Natural killer cell (primary cell): ENCODE results near the gene HSPB6. TPM values are rescaled to one million over a fixed set of nuclear protein-coding genes. Genes with fewer than 3 reads are reported as not detected.

ENCODE experiments used
- ATAC-seq, 3 donors: fragments of 150-1000 bp in 2 of 3; fragments of 200-7000 bp in 1 of 3; cut with Tn5 transposase; 1 replicate in 1 of 3; 2 replicates in 2 of 3; pipeline ENCODE4 v1.10.0; 2021; ENCODE audit warnings: mild to moderate bottlenecking in 2 of 3, moderate library complexity in 2 of 3
- DNase-seq, 2 donors: peaks; one replicate each; pipeline versions ENCODE4 v3.0.0 to v3.0.0-alpha.2; 2013 to 2021; ENCODE audit warnings: mixed read lengths in 1 of 2
- H3K27ac ChIP-seq: one replicate; pipeline ENCODE4 v1.5.1; 2013; ENCODE audit warnings: mild to moderate bottlenecking, low read length
- H3K27me3 ChIP-seq: one replicate; pipeline ENCODE4 v1.6.1; 2013; ENCODE audit warnings: low read length; ENCODE audit not compliant: control insufficient read depth, insufficient read depth
- H3K36me3 ChIP-seq: one replicate; pipeline ENCODE4 v1.6.1; 2013; ENCODE audit warnings: low read length; ENCODE audit not compliant: control insufficient read depth, insufficient read depth
- H3K4me1 ChIP-seq: one replicate; pipeline ENCODE4 v1.6.1; 2013; ENCODE audit warnings: low read length; ENCODE audit not compliant: control insufficient read depth, insufficient read depth
- H3K4me3 ChIP-seq: one replicate; pipeline ENCODE4 v1.5.1; 2013; ENCODE audit warnings: low read length
- H3K9me3 ChIP-seq: one replicate; pipeline ENCODE4 v1.6.1; 2013; ENCODE audit warnings: low read length; ENCODE audit not compliant: control insufficient read depth, insufficient read depth
- H3K27ac Mint-ChIP-seq, 2 donors: one replicate each; pipeline ENCODE4 v1.8.0; 2022; ENCODE audit warnings: mild to moderate bottlenecking in 2 of 2, mixed read lengths in 2 of 2, moderate library complexity in 1 of 2
- H3K27me3 Mint-ChIP-seq, 2 donors: one replicate each; pipeline ENCODE4 v1.8.0; 2022; ENCODE audit warnings: low read depth in 2 of 2, mixed read lengths in 2 of 2
- H3K36me3 Mint-ChIP-seq: one replicate; pipeline ENCODE4 v1.8.0; 2022; ENCODE audit warnings: mixed read lengths
- H3K4me1 Mint-ChIP-seq, 2 donors: one replicate each; pipeline ENCODE4 v1.8.0; 2022; ENCODE audit warnings: mixed read lengths in 2 of 2
- H3K4me3 Mint-ChIP-seq: one replicate; pipeline ENCODE4 v1.8.0; 2022; ENCODE audit warnings: mild to moderate bottlenecking, moderate library complexity, mixed read lengths
- H3K9me3 Mint-ChIP-seq, 2 donors: one replicate each; pipeline ENCODE4 v1.8.0; 2022; ENCODE audit warnings: mixed read lengths in 2 of 2
- WGBS: methylation state at CpG from one replicate; pipeline ENCODE4 v1.1.7; 2013; ENCODE audit warnings: missing lambda C conversion rate; ENCODE audit not compliant: insufficient coverage; 5-methylcytosine and 5-hydroxymethylcytosine counted together
- intact Hi-C: fragments of 100-400 bp; cut with micrococcal nuclease; formaldehyde crosslinking; loops from one replicate; pipeline ENCODE4 v1.14.2; 2022
- total RNA-seq, 4 donors: library from RNA; stranded (reverse); fragments of 120-200 nt in 1 of 4; gene quantifications; one replicate each; pipeline versions ENCODE4 v1.2.3 to v1.2.4, GENCODE V29; 2013 to 2022
- TF ChIP-seq, protein P1 (sequence below): fragments of 200-600 bp; IDR thresholded peaks from one replicate; pipeline ENCODE4 v1.8.0; 2022; ENCODE audit warnings: antibody characterized with exemption

The HSPB6 gene
- total RNA-seq, 3 donors from 2014 or later (not counting 1 experiment from before 2014, with no cell fraction given) = not detected

DNA sequence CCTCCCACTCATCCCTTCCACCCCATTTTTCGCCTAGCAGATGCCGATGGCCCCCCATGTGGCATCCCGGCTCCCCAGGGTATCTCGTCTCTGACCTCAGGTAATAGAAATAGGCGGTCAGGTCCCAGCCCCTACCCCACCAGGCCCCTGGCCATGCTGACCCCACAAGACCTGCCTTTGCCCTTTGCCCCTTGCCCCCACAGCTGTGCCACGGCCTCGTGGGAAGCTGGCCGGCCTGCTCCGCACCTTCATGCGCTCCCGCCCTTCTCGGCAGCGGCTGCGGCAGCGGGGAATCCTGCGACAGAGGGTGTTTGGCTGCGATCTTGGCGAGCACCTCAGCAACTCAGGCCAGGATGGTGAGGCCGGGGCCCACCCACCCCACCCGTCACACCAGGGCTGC, 23.9 kb upstream of the HSPB6 start:
- H3K9me3 ChIP-seq = no peaks in the 10 kb centered on the region
- H3K4me1 ChIP-seq = peaks cover 8% of the 10 kb centered on the region
- Mint-ChIP-seq H3K36me3 (no peaks in the 10 kb centered on the region), H3K27ac (no peak overlapping the region), H3K4me1 (peaks cover 15 to 26% of the 10 kb centered on the region in 2 donors), H3K27me3 (no peaks in the 10 kb centered on the region), H3K9me3 (no peaks in the 10 kb centered on the region), H3K4me3 (no peak overlapping the region)
- 96% methylated on average over 20 of the region's 20 CpGs for WGBS
- no peak overlapping the region for H3K27ac ChIP-seq
- DNase-seq (no peak), ATAC-seq (no peak)
- peaks cover 5% of the 10 kb centered on the region for H3K36me3 ChIP-seq
- TF ChIP-seq, protein P1, sequence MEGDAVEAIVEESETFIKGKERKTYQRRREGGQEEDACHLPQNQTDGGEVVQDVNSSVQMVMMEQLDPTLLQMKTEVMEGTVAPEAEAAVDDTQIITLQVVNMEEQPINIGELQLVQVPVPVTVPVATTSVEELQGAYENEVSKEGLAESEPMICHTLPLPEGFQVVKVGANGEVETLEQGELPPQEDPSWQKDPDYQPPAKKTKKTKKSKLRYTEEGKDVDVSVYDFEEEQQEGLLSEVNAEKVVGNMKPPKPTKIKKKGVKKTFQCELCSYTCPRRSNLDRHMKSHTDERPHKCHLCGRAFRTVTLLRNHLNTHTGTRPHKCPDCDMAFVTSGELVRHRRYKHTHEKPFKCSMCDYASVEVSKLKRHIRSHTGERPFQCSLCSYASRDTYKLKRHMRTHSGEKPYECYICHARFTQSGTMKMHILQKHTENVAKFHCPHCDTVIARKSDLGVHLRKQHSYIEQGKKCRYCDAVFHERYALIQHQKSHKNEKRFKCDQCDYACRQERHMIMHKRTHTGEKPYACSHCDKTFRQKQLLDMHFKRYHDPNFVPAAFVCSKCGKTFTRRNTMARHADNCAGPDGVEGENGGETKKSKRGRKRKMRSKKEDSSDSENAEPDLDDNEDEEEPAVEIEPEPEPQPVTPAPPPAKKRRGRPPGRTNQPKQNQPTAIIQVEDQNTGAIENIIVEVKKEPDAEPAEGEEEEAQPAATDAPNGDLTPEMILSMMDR = no peak
- no peak overlapping the region for H3K4me3 ChIP-seq
- intact Hi-C loops = no loop called here
- H3K27me3 ChIP-seq = no peaks in the 10 kb centered on the region

DNA sequence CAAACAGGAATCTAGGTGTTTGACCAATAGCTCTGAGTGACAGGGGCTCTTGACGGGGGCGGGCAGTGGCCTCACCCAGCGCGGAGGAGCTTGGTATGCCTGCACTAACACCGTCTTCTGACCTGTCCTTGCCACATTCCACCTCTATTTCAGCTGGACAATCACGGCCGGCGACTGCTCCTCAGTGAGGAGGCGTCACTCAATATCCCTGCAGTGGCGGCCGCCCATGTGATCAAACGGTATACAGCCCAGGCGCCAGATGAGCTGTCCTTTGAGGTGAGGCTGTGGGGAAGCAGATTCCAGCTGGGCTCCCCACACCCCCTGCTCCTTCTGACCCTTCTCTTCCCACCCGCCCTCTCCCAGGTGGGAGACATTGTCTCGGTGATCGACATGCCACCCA, 23.2 kb upstream of the HSPB6 start:
- Mint-ChIP-seq H3K9me3 (no peaks in the 10 kb centered on the region), H3K4me1 (peaks cover 16 to 28% of the 10 kb centered on the region in 2 donors), H3K36me3 (no peaks in the 10 kb centered on the region), H3K27ac (no peak overlapping the region), H3K27me3 (no peaks in the 10 kb centered on the region), H3K4me3 (no peak overlapping the region)
- Histone ChIP-seq H3K27ac (no peak overlapping the region), H3K4me1 (peaks cover 11% of the 10 kb centered on the region), H3K36me3 (peaks cover 5% of the 10 kb centered on the region), H3K4me3 (no peak overlapping the region), H3K9me3 (no peaks in the 10 kb centered on the region), H3K27me3 (no peaks in the 10 kb centered on the region)
- ATAC-seq = no peak
- TF ChIP-seq, protein P1 = no peak
- no peak for DNase-seq
- 98% methylated on average over 16 of the region's 16 CpGs for WGBS
- intact Hi-C loops = no loop called here

DNA sequence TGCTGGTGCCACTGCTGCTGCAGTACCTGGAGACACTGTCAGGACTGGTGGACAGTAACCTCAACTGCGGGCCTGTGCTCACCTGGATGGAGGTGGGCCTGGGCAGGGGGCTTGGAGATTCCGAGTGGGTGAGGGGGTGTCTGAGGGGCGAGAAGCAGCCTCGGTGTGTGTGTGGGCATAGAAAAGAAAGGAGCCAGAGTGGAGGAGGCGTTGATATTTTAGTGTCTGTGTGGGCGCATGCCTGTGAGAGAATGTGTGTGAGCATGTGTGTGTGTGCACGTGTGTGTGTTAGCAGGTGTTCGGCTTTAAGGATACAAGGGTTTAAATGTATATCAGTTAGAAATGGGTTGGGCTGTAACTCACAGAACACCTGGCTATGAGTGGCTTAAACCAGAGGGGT, 22.2 kb upstream of the HSPB6 start:
- H3K9me3 Mint-ChIP-seq = no peaks in the 10 kb centered on the region
- H3K27me3 ChIP-seq = no peaks in the 10 kb centered on the region
- no peak for DNase-seq
- no peak for ATAC-seq
- H3K4me1 Mint-ChIP-seq = peaks cover 26 to 37% of the 10 kb centered on the region in 2 donors
- no peak overlapping the region for H3K4me3 ChIP-seq
- no peaks in the 10 kb centered on the region for H3K27me3 Mint-ChIP-seq
- H3K9me3 ChIP-seq = no peaks in the 10 kb centered on the region
- no peak overlapping the region for H3K27ac ChIP-seq
- WGBS = 93% methylated on average over 8 of the region's 8 CpGs
- H3K36me3 ChIP-seq = peaks cover 5% of the 10 kb centered on the region
- intact Hi-C loops = no loop called here
- TF ChIP-seq, protein P1 = no peak
- no peaks in the 10 kb centered on the region for H3K36me3 Mint-ChIP-seq
- H3K4me1 ChIP-seq = peaks cover 16% of the 10 kb centered on the region
- no peak overlapping the region for H3K27ac Mint-ChIP-seq
- H3K4me3 Mint-ChIP-seq = no peak overlapping the region

DNA sequence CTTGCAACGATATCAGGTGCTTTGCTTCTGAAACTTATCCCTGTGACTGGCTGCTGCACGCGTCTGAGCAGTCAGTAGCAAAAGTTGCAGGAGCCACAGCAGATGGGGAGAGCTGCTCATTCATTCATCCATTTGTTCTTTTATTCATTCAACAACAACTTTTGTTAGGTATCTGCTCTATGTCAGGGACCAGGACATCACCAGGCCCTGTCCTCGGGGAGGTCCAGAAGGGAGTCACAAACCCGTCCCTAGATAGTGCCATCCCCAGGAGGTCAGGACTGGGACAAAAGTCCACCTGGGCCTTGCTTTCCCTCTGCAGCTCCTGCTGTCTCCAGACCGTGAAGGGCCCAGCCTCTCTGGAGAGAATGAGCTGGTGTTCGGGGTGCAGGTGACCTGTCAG, 21.1 kb upstream of the HSPB6 start:
- Histone ChIP-seq H3K27ac (no peak overlapping the region), H3K9me3 (no peaks in the 10 kb centered on the region), H3K4me1 (peaks cover 16% of the 10 kb centered on the region), H3K27me3 (no peaks in the 10 kb centered on the region), H3K36me3 (peaks cover 5% of the 10 kb centered on the region), H3K4me3 (no peak overlapping the region)
- 80% methylated on average over 7 of the region's 7 CpGs for WGBS
- DNase-seq = no peak
- no peaks in the 10 kb centered on the region for H3K36me3 Mint-ChIP-seq
- TF ChIP-seq, protein P1 = no peak
- no peak for ATAC-seq
- intact Hi-C loops = no loop called here
- H3K4me1 Mint-ChIP-seq = peaks cover 20 to 28% of the 10 kb centered on the region in 2 donors
- H3K9me3 Mint-ChIP-seq = no peaks in the 10 kb centered on the region
- peak overlapping the region; percentile 31 for H3K4me3 Mint-ChIP-seq
- no peaks in the 10 kb centered on the region for H3K27me3 Mint-ChIP-seq
- no peak overlapping the region for H3K27ac Mint-ChIP-seq
